Kidney (tissue), 22 donors: ENCODE measurements around the gene GPT2. TPM values are rescaled to one million over a fixed set of nuclear protein-coding genes. Genes with fewer than 3 reads are reported as not detected.
A peak's percentile ranks its signal among the peaks of the same experiment; 100 is the strongest.

Experiments
- DNase-seq, 5 donors: peaks; one replicate each; pipeline ENCODE4 v3.0.0-alpha.2; 2013 to 2020
- FAIRE-seq: peaks from 2 replicates; lab custom pipeline; 2012; peaks lifted over from hg19 to GRCh38; lab: Jason Lieb, UNC
- H3K27ac ChIP-seq, 2 donors: one replicate each; pipeline ENCODE4 v1.7.0; 2013; ENCODE audit warnings: low read depth in 2 of 2, low read length in 2 of 2, inconsistent platforms in 1 of 2
- H3K27me3 ChIP-seq: one replicate; pipeline ENCODE4 v1.7.1; 2013; ENCODE audit warnings: low read length, inconsistent platforms; ENCODE audit not compliant: control insufficient read depth, insufficient read depth
- H3K36me3 ChIP-seq, 3 donors: one replicate each; pipeline versions ENCODE4 v1.7.0 to v1.7.1; 2013; ENCODE audit warnings: low read length in 3 of 3, control low read depth in 1 of 3, inconsistent platforms in 1 of 3; ENCODE audit not compliant: insufficient read depth in 3 of 3, control insufficient read depth in 2 of 3
- H3K4me1 ChIP-seq, 3 donors: one replicate each; pipeline versions ENCODE4 v1.7.0 to v1.7.1; 2013; ENCODE audit warnings: low read length in 3 of 3, inconsistent platforms in 1 of 3, low read depth in 1 of 3; ENCODE audit not compliant: control insufficient read depth in 2 of 3, insufficient read depth in 2 of 3
- H3K4me3 ChIP-seq, 3 donors: one replicate each; pipeline versions ENCODE4 v1.7.0 to v1.8.1; 2013; ENCODE audit warnings: low read length in 3 of 3, control low read depth in 1 of 3, inconsistent platforms in 1 of 3
- H3K9ac ChIP-seq, 3 donors: one replicate each; pipeline versions ENCODE4 v1.7.0 to v1.7.1; 2013; ENCODE audit warnings: low read length in 3 of 3, control low read depth in 1 of 3, inconsistent platforms in 1 of 3
- H3K9me3 ChIP-seq, 3 donors: one replicate each; pipeline versions ENCODE4 v1.7.0 to v1.7.1; 2013; ENCODE audit warnings: low read length in 3 of 3, control low read depth in 1 of 3, inconsistent platforms in 1 of 3; ENCODE audit not compliant: control insufficient read depth in 2 of 3, insufficient read depth in 1 of 3
- intact Hi-C: fragments of 100-400 bp; cut with DNase I; formaldehyde crosslinking; loops from one replicate; pipeline ENCODE4 v1.11.1; 2022
- long read RNA-seq, 10 donors: library from polyadenylated mRNA in 1 of 10; unstranded in 1 of 10; transcript quantifications; one replicate each; pipeline ENCODE4 v2.0.0 and lab custom pipeline, GENCODE V29; 2021 to 2026
- polyA plus RNA-seq: library from polyadenylated mRNA; stranded (reverse); fragments of 350-450 nt; fragmentation: Illumina TruSeq; extraction: RNeasy Lipid Tissue Mini Kit (QIAGEN cat#74804); gene quantifications from one replicate; pipeline ENCODE4 v1.2.3, GENCODE V29; 2014; ENCODE audit warnings: low read depth, low replicate concordance; ENCODE audit not compliant: insufficient read depth
- total RNA-seq: library from RNA; stranded (reverse); fragmentation: NEBNext Ultra II Directional; extraction: Animal tissue kit (Norgen Biotek cat#: 25700); gene quantifications from one replicate; pipeline ENCODE4 v1.2.1, GENCODE V29; 2021
- TF ChIP-seq, protein P1 (sequence below): IDR thresholded peaks from 3 replicates; pipeline ENCODE4 v1.5.1; 2012; ENCODE audit warnings: mild to moderate bottlenecking, moderate library complexity, borderline replicate concordance; ENCODE audit not compliant: insufficient read depth; ENCODE audit errors: extremely low read depth
- donor health status: control.
- donor health status: control.
- donor health status: control.
- donor health status: control.
- donor health status: control.
- donor health status: DM: yes; HTN: yes; CAD: no.
- donor health status: Normal renal cell carcinoma (clear cell type).

GPT2 gene, protein sequence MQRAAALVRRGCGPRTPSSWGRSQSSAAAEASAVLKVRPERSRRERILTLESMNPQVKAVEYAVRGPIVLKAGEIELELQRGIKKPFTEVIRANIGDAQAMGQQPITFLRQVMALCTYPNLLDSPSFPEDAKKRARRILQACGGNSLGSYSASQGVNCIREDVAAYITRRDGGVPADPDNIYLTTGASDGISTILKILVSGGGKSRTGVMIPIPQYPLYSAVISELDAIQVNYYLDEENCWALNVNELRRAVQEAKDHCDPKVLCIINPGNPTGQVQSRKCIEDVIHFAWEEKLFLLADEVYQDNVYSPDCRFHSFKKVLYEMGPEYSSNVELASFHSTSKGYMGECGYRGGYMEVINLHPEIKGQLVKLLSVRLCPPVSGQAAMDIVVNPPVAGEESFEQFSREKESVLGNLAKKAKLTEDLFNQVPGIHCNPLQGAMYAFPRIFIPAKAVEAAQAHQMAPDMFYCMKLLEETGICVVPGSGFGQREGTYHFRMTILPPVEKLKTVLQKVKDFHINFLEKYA
- total RNA-seq, result 6.5 TPM
- 37.1 TPM for polyA plus RNA-seq
- long read RNA-seq, donor 1, partial matches to known transcripts, result 0 of 4 reads
- long read RNA-seq, donor 1, other reads (novel, unspliced or antisense), result 0 of 4 reads
- long read RNA-seq, donor 2, transcript GPT2-201 (12 exons, 3,984 nt), result major isoform, 6 of 6 reads
- long read RNA-seq, donor 2, partial matches to known transcripts, result 0 of 6 reads
- long read RNA-seq, donor 2, other reads (novel, unspliced or antisense), result 0 of 6 reads
- long read RNA-seq, donor 3, transcript GPT2-201 (12 exons, 3,984 nt), result major isoform, 6 of 6 reads
- long read RNA-seq, donor 3, partial matches to known transcripts, result 0 of 6 reads
- long read RNA-seq, donor 3, other reads (novel, unspliced or antisense), result 0 of 6 reads
- long read RNA-seq, donor 4, transcript GPT2-201 (12 exons, 3,984 nt), result major isoform, 11 of 12 reads
- long read RNA-seq, donor 4, partial matches to known transcripts, result 0 of 12 reads
- long read RNA-seq, donor 4, other reads (novel, unspliced or antisense), result 0 of 12 reads
- long read RNA-seq, donor 5, result 0 reads
- long read RNA-seq, donor 6, partial matches to known transcripts, result 0 of 2 reads
- long read RNA-seq, donor 6, other reads (novel, unspliced or antisense), result 0 of 2 reads
- long read RNA-seq, donor 7, transcript GPT2-201 (12 exons, 3,984 nt), result major isoform, 8 of 19 reads
- long read RNA-seq, donor 7, partial matches to known transcripts, result 1 of 19 reads
- long read RNA-seq, donor 7, other reads (novel, unspliced or antisense), result 9 of 19 reads
- long read RNA-seq, donor 8, partial matches to known transcripts, result 79 of 115 reads
- long read RNA-seq, donor 8, other reads (novel, unspliced or antisense), result 34 of 115 reads
- long read RNA-seq, donor 9, partial matches to known transcripts, result 0 of 1 reads
- long read RNA-seq, donor 9, other reads (novel, unspliced or antisense), result 0 of 1 reads
- long read RNA-seq, donor 10, partial matches to known transcripts, result 0 of 2 reads
- long read RNA-seq, donor 10, other reads (novel, unspliced or antisense), result 0 of 2 reads

DNA sequence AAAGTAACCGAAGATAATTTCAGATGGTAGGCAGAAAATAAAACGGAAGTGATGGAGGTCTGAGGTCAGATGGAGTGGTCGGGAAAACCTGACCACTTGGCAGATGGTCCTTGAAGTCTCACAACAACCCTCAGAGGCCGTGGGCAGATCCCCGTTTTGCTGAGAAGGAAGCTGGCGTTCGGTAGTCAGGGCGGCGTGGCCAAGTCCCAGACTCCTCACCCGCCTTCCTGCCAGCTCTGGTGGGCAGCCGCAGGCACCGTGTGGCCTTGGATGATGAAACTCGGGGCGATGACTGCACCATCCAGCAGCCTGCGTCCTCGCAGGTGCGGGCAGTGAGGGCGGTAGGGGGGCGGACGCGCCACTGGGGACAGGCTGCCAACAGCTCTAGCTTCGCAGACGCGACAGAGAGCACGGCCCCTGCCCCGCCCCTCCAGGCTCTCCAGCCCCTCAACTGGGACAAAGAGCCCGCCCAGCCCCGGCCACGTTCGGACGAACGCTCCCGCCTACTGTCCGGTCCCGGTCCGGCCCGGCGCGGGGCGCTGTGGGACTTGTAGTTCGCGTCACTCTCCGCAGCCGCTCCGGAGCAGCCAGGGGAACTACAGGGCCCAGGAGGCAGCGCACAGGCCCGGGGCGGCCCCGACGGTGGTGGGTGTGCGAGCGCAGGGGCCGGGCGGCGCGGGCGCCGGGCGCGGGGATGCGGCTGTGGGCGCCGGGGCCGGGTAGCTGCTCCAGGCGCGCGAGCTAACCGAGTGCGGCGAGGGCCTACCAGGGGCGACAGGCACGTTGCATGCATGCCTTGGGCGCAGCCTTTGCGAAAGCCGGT is at the start of gene GPT2:
Gene GPT2 (plus strand): TSS at position 673 of the 823 bp plus-strand sequence. CDS start 354 bp downstream, outside the sequence.
- intact Hi-C loops, result no loop called here
- no peaks in the 10 kb centered on the region for H3K27me3 ChIP-seq
- FAIRE-seq (no peak), DNase-seq (peak; percentile 97 to 98 (median 97))
- peak within 1 kb of the TSS; percentile 59 to 77 for H3K27ac ChIP-seq
- peak within 1 kb of the TSS; percentile 59 to 84 (median 76) for H3K4me3 ChIP-seq
- no peaks in the 10 kb centered on the region for H3K9me3 ChIP-seq
- peaks cover 0 to 4% (median 0%) of the 10 kb centered on the region in 3 donors for H3K36me3 ChIP-seq
- TF ChIP-seq, protein P1, sequence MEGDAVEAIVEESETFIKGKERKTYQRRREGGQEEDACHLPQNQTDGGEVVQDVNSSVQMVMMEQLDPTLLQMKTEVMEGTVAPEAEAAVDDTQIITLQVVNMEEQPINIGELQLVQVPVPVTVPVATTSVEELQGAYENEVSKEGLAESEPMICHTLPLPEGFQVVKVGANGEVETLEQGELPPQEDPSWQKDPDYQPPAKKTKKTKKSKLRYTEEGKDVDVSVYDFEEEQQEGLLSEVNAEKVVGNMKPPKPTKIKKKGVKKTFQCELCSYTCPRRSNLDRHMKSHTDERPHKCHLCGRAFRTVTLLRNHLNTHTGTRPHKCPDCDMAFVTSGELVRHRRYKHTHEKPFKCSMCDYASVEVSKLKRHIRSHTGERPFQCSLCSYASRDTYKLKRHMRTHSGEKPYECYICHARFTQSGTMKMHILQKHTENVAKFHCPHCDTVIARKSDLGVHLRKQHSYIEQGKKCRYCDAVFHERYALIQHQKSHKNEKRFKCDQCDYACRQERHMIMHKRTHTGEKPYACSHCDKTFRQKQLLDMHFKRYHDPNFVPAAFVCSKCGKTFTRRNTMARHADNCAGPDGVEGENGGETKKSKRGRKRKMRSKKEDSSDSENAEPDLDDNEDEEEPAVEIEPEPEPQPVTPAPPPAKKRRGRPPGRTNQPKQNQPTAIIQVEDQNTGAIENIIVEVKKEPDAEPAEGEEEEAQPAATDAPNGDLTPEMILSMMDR, result no peak
- peaks cover 0 to 8% (median 0%) of the 10 kb centered on the region in 3 donors for H3K4me1 ChIP-seq
- peak within 1 kb of the TSS in 2 of 3 donors; percentile 37 to 76 for H3K9ac ChIP-seq

DNA sequence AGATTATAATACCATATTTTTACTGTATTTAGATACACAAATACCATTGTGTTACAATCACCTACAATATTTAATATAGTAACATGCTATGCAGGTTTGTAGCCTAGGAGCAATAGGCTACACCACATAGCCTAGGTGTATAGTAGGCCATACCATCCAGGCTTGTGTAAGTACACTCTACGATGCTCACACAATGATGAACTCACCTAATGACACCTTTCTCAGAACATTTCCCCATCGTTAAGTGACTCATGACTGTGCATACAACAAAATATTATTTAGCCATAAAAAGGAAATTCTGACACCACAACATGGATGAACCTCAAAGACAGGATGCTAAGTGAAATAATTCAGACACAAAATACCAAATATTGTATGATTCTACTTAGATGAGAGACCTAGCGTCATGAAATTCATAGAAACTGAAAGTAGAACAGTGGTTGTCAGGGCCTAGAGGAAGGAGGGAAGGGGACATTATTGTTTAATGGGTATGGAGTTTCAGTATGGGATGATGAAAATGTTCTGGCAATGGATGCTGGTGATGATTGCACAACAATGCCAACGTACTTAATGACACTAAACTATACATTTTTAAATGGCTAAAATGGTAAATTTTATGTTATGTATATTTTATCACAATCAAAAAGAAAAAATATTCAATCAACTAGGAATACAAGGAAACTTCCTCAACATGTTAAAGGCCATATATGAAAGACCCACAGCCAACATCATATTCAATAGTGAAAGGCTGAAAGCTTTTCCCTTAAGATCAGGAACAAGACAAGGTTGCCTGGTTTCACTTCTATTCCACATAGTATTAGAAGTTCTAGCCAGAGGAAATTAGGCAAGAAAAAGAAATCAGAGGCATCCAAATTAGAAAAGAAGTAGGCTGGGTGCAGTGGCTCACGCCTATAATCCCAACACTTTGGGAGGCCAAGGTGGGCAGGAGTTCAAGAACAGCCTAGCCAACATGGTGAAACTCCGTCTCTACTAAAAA is 47.3 kb upstream of the GPT2 start:
- FAIRE-seq, result no peak

More for the DNA sequence above, 47.3 kb upstream of the GPT2 start:
- Histone ChIP-seq H3K9ac (no peak overlapping the region), H3K36me3 (no peaks in the 10 kb centered on the region), H3K27ac (no peak overlapping the region), H3K27me3 (no peaks in the 10 kb centered on the region), H3K4me3 (no peak overlapping the region), H3K4me1 (peaks cover 0 to 6% (median 2%) of the 10 kb centered on the region in 3 donors), H3K9me3 (no peaks in the 10 kb centered on the region)
- DNase-seq, result no peak
- TF ChIP-seq, protein P1, result no peak
- intact Hi-C loops, result no loop called here
